ENCODE data around the gene CNTN5. TPM values are rescaled to one million over a fixed set of nuclear protein-coding genes. Genes with fewer than 3 reads are reported as not detected.

CNTN5 gene
- total RNA-seq, 1 donor from 2014 or later, result 0.15 TPM

GRCh38 chr11:99351624-99352023 is 330.9 kb downstream of the CNTN5 start:
- H3K27ac Mint-ChIP-seq (ENCODE audit: unreplicated experiment), result no peak overlapping the region
- H3K9me3 Mint-ChIP-seq (ENCODE audit: unreplicated experiment), result no peaks in the 10 kb centered on the region
- DNase-seq (ENCODE audit: low spot score), result no peak
- H3K27me3 Mint-ChIP-seq (ENCODE audit: unreplicated experiment), result no peaks in the 10 kb centered on the region
- no peaks in the 10 kb centered on the region for H3K4me1 Mint-ChIP-seq (ENCODE audit: unreplicated experiment)
- TF ChIP-seq CTCF (IDR thresholded peaks at IDR 0.05; ENCODE audit: unreplicated experiment), result no peak
- H3K4me3 Mint-ChIP-seq (ENCODE audit: unreplicated experiment), result no peak overlapping the region
- no peaks in the 10 kb centered on the region for H3K36me3 Mint-ChIP-seq (ENCODE audit: low read depth, unreplicated experiment)

DNA sequence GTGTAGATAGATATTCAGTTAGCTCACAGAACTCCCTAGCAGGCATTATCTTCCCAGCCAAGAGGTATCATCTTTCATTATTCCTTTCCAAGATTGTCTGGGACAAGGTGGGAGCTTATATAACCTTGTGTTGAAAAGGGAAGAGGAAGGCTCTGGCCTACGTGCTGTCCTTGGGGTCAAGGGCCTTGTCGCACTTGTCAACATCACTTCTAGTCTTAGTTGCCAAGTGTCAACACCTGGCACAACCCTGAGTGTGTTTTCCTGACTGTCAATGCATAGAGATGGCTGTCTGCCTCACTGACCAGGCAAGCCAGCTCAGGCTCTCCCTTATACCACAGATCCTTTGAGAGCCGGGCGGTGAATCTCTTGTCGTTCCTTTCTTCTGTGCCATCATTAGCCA is 331.9 kb downstream of the CNTN5 start:
- TF ChIP-seq CTCF (IDR thresholded peaks at IDR 0.05; ENCODE audit: unreplicated experiment), result no peak
- DNase-seq (ENCODE audit: low spot score), result no peak
- Mint-ChIP-seq H3K9me3 (ENCODE audit: unreplicated experiment) (no peaks in the 10 kb centered on the region), H3K36me3 (ENCODE audit: low read depth, unreplicated experiment) (no peaks in the 10 kb centered on the region), H3K27me3 (ENCODE audit: unreplicated experiment) (no peaks in the 10 kb centered on the region), H3K4me3 (ENCODE audit: unreplicated experiment) (no peak overlapping the region), H3K4me1 (ENCODE audit: unreplicated experiment) (no peaks in the 10 kb centered on the region), H3K27ac (ENCODE audit: unreplicated experiment) (no peak overlapping the region)

DNA sequence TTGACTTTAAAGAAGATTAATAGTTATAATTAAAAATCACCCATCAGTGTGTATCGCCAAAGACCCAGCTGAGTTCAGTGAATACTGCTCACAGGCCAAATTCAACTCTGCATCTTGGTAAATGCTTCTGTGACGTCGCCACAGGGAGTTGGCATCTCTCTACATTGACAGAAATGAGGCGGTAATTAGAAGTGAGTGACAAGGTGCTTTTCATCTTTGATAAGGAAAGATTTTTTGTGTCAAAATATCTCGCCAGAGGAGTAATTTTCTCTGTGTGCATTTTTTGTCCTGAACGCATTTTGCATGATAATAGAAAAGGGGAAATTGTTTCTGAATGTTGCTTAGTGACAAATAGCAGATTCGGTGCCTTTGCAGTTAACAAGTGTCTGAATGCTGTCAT is 345.8 kb downstream of the CNTN5 start:
- Mint-ChIP-seq H3K9me3 (ENCODE audit: unreplicated experiment) (no peaks in the 10 kb centered on the region), H3K4me1 (ENCODE audit: unreplicated experiment) (no peaks in the 10 kb centered on the region), H3K27me3 (ENCODE audit: unreplicated experiment) (no peaks in the 10 kb centered on the region), H3K27ac (ENCODE audit: unreplicated experiment) (no peak overlapping the region), H3K36me3 (ENCODE audit: low read depth, unreplicated experiment) (no peaks in the 10 kb centered on the region), H3K4me3 (ENCODE audit: unreplicated experiment) (no peak overlapping the region)
- no peak for TF ChIP-seq CTCF (IDR thresholded peaks at IDR 0.05; ENCODE audit: unreplicated experiment)
- DNase-seq (ENCODE audit: low spot score), result no peak

GRCh38 chr11:99368583-99368982 is 347.8 kb downstream of the CNTN5 start:
- Mint-ChIP-seq H3K36me3 (ENCODE audit: low read depth, unreplicated experiment) (no peaks in the 10 kb centered on the region), H3K4me1 (ENCODE audit: unreplicated experiment) (no peaks in the 10 kb centered on the region)
- no peak for DNase-seq (ENCODE audit: low spot score)

More at GRCh38 chr11:99368583-99368982, 347.8 kb downstream of the CNTN5 start:
- Mint-ChIP-seq H3K9me3 (ENCODE audit: unreplicated experiment) (no peaks in the 10 kb centered on the region), H3K27ac (ENCODE audit: unreplicated experiment) (no peak overlapping the region), H3K27me3 (ENCODE audit: unreplicated experiment) (no peaks in the 10 kb centered on the region), H3K4me3 (ENCODE audit: unreplicated experiment) (no peak overlapping the region)
- no peak for TF ChIP-seq CTCF (IDR thresholded peaks at IDR 0.05; ENCODE audit: unreplicated experiment)

Data from endothelial cell (in vitro differentiated cells).